ENCODE results near the gene LDLRAD4. TPM values are rescaled to one million over a fixed set of nuclear protein-coding genes. Genes with fewer than 3 reads are reported as not detected.
A peak's percentile ranks its signal among the peaks of the same experiment; 100 is the strongest.

Gene LDLRAD4
- polyA plus RNA-seq, 1 of the 3 experiments (the other 2 are of a cell fraction) = 0.16 TPM

- peak overlapping the region in 1 of 2 experiments; percentile 23; a peak in 1 of 4 replicates for H3K27ac ChIP-seq (ENCODE audit: low read depth in 2 of 2, low read length in 1 of 2)
- no peak overlapping the region for H3K4me2 ChIP-seq
- CTCF ChIA-PET = no interaction called here
- H3K4me3 ChIP-seq (ENCODE audit: low read depth in 2 of 2, low read length in 1 of 2) = no peak overlapping the region
- H3K4me1 ChIP-seq (ENCODE audit: control insufficient read depth in 1 of 2, insufficient read depth in 2 of 2, low read depth in 1 of 2, low read length in 1 of 2) = peaks cover 0 to 12% of the 10 kb centered on the region in 2 experiments; a peak in 1 of 4 replicates
- no peaks in the 10 kb centered on the region for H3K9me2 ChIP-seq
- H3K9ac ChIP-seq = no peak overlapping the region
- 71% methylated on average over 3 of the region's 3 CpGs for WGBS (ENCODE audit: low lambda C conversion rate)
- no peaks in the 10 kb centered on the region for H3K36me3 ChIP-seq (replicated peaks in 1 of 2; ENCODE audit: control insufficient read depth in 1 of 2, insufficient read depth in 2 of 2, low read length in 1 of 2)
- H3K79me2 ChIP-seq (ENCODE audit: insufficient read depth) = no peaks in the 10 kb centered on the region
- TF ChIP-seq SMC3 (IDR thresholded peaks at IDR 0.05; ENCODE audit: low read depth, low read length) (no peak), GABPA (IDR thresholded peaks at IDR 0.05; ENCODE audit: low read depth) (no peak), TEAD4 (IDR thresholded peaks at IDR 0.05; ENCODE audit: borderline replicate concordance, insufficient read depth) (no peak), GATA2 (CRISPR knock-in tag; IDR thresholded peaks at IDR 0.05) (no peak), EP300 (IDR thresholded peaks at IDR 0.05; ENCODE audit: borderline replicate concordance in 1 of 2, low read depth in 1 of 2, low read length in 1 of 2) (no peak), USF1 (IDR thresholded peaks at IDR 0.05; ENCODE audit: borderline replicate concordance, low read depth) (no peak), POLR2AphosphoS5 (IDR thresholded peaks at IDR 0.05; ENCODE audit: low read depth, low read length) (no peak)
- no peaks in the 10 kb centered on the region for H3K27me3 ChIP-seq (ENCODE audit: insufficient read depth)
- no peaks in the 10 kb centered on the region for H3K9me3 ChIP-seq
- no peaks in the 10 kb centered on the region for H4K20me1 ChIP-seq (ENCODE audit: insufficient read depth)
- no peak overlapping the region for H2AFZ ChIP-seq (ENCODE audit: low read depth)
- no peaks in the 10 kb centered on the region for H3F3A ChIP-seq (replicated peaks; ENCODE audit: insufficient read depth)
- POLR2A ChIA-PET = no interaction called here
- no peak for DNase-seq
Measured at GRCh38 chr18:13246591-13246990, 28.0 kb downstream of the LDLRAD4 start.

- H3K36me3 ChIP-seq (replicated peaks in 1 of 2; ENCODE audit: control insufficient read depth in 1 of 2, insufficient read depth in 2 of 2, low read length in 1 of 2) = no peaks in the 10 kb centered on the region
- no peaks in the 10 kb centered on the region for H3K9me2 ChIP-seq
- H3K4me3 ChIP-seq (ENCODE audit: low read depth in 2 of 2, low read length in 1 of 2) = no peak overlapping the region
- H4K20me1 ChIP-seq (ENCODE audit: insufficient read depth) = no peaks in the 10 kb centered on the region
- no peaks in the 10 kb centered on the region for H3F3A ChIP-seq (replicated peaks; ENCODE audit: insufficient read depth)
- H3K27ac ChIP-seq (ENCODE audit: low read depth in 2 of 2, low read length in 1 of 2) = no peak overlapping the region
- no peak overlapping the region for H3K4me2 ChIP-seq
- WGBS (ENCODE audit: low lambda C conversion rate) = 82% methylated on average over 13 of the region's 14 CpGs
- H3K9ac ChIP-seq = no peak overlapping the region
- no peak for TF ChIP-seq FOXM1 (IDR thresholded peaks at IDR 0.05; ENCODE audit: low read depth)
- no peak for TF ChIP-seq YY1 (IDR thresholded peaks at IDR 0.05; ENCODE audit: low read depth)
- no peak for TF ChIP-seq TCF12 (IDR thresholded peaks at IDR 0.05)
- no peak for TF ChIP-seq GABPA (IDR thresholded peaks at IDR 0.05; ENCODE audit: low read depth)
- H3K4me1 ChIP-seq (ENCODE audit: control insufficient read depth in 1 of 2, insufficient read depth in 2 of 2, low read depth in 1 of 2, low read length in 1 of 2) = peaks cover 0 to 15% of the 10 kb centered on the region in 2 experiments; a peak in 1 of 4 replicates
- ChIA-PET CTCF (no interaction called here), POLR2A (no interaction called here)
- DNase-seq = no peak
- no peaks in the 10 kb centered on the region for H3K27me3 ChIP-seq (ENCODE audit: insufficient read depth)
- H2AFZ ChIP-seq (ENCODE audit: low read depth) = no peak overlapping the region
- H3K9me3 ChIP-seq = no peaks in the 10 kb centered on the region
- no peaks in the 10 kb centered on the region for H3K79me2 ChIP-seq (ENCODE audit: insufficient read depth)
Measured at GRCh38 chr18:13247506-13247905, 28.9 kb downstream of the LDLRAD4 start.

GRCh38 chr18:13252686-13253410 lies 34.3 kb downstream of the LDLRAD4 start:
- Histone ChIP-seq H3K27ac (ENCODE audit: low read depth in 2 of 2, low read length in 1 of 2) (no peak overlapping the region; a peak in 1 of 4 replicates), H2AFZ (ENCODE audit: low read depth) (no peak overlapping the region), H4K20me1 (ENCODE audit: insufficient read depth) (no peaks in the 10 kb centered on the region), H3K4me2 (no peak overlapping the region), H3K9me3 (no peaks in the 10 kb centered on the region), H3K79me2 (ENCODE audit: insufficient read depth) (no peaks in the 10 kb centered on the region), H3K36me3 (replicated peaks in 1 of 2; ENCODE audit: control insufficient read depth in 1 of 2, insufficient read depth in 2 of 2, low read length in 1 of 2) (no peaks in the 10 kb centered on the region), H3K9me2 (no peaks in the 10 kb centered on the region), H3K27me3 (ENCODE audit: insufficient read depth) (no peaks in the 10 kb centered on the region), H3K4me3 (ENCODE audit: low read depth in 2 of 2, low read length in 1 of 2) (no peak overlapping the region), H3K4me1 (ENCODE audit: control insufficient read depth in 1 of 2, insufficient read depth in 2 of 2, low read depth in 1 of 2, low read length in 1 of 2) (peaks cover 0 to 24% of the 10 kb centered on the region in 2 experiments; a peak in 1 of 4 replicates), H3K9ac (no peak overlapping the region), H3F3A (replicated peaks; ENCODE audit: insufficient read depth) (no peaks in the 10 kb centered on the region)
- WGBS (ENCODE audit: low lambda C conversion rate) = 61% methylated on average over 15 of the region's 15 CpGs
- DNase-seq = no peak
- ChIA-PET CTCF (interaction anchor here (0.9 to 1.3 kb wide), 3 partner anchors 9 to 140 kb away, joined by 3 to 4 read pairs (median 3); no protein-coding TSS in a partner anchor), POLR2A (no interaction called here)
- TF ChIP-seq FOXM1 (IDR thresholded peaks at IDR 0.05; ENCODE audit: low read depth) (no peak), USF1 (IDR thresholded peaks at IDR 0.05; ENCODE audit: borderline replicate concordance, low read depth) (no peak), RCOR1 (IDR thresholded peaks at IDR 0.05; ENCODE audit: low read length) (no peak), NFIC (IDR thresholded peaks at IDR 0.05; ENCODE audit: borderline replicate concordance) (no peak), GABPA (IDR thresholded peaks at IDR 0.05; ENCODE audit: low read depth) (no peak), MEF2A (IDR thresholded peaks at IDR 0.05; ENCODE audit: borderline replicate concordance, low read depth) (no peak), JUND (IDR thresholded peaks at IDR 0.05) (no peak), MAX (IDR thresholded peaks at IDR 0.05; ENCODE audit: low read depth) (no peak), YY1 (IDR thresholded peaks at IDR 0.05; ENCODE audit: low read depth) (no peak), CTCF (IDR thresholded peaks at IDR 0.05) (no peak), SIN3A (IDR thresholded peaks at IDR 0.05; ENCODE audit: borderline replicate concordance, low read depth, low read length) (no peak)

Data from SK-N-SH (cell line).